Neuronal stem cell (in vitro differentiated cells): ENCODE measurements around the gene DCHS1.

ENCODE experiments used
- DNase-seq: peaks from one replicate; pipeline ENCODE4 v3.0.0-alpha.2; 2013; ENCODE audit warnings: low spot score
- H2AFZ ChIP-seq: one replicate; pipeline ENCODE4 v1.6.1; 2013; ENCODE audit warnings: mild to moderate bottlenecking, low read length, inconsistent platforms
- H2AK5ac ChIP-seq: 2 replicates; pipeline ENCODE4 v1.6.1; 2013; ENCODE audit warnings: low read depth, mild to moderate bottlenecking, inconsistent platforms, low read length, moderate library complexity, mixed read lengths
- H2BK120ac ChIP-seq: 2 replicates; pipeline ENCODE4 v1.6.1; 2013; ENCODE audit warnings: low read depth, mild to moderate bottlenecking, inconsistent platforms, low read length, moderate library complexity, mixed read lengths
- H2BK12ac ChIP-seq: one replicate; pipeline ENCODE4 v1.6.1; 2013; ENCODE audit warnings: low read length, inconsistent platforms
- H2BK15ac ChIP-seq: 2 replicates; pipeline ENCODE4 v1.6.1; 2013; ENCODE audit warnings: mild to moderate bottlenecking, low read length, inconsistent platforms, mixed read lengths
- H2BK5ac ChIP-seq: one replicate; pipeline ENCODE4 v1.6.1; 2013; ENCODE audit warnings: inconsistent platforms, mild to moderate bottlenecking, low read length, moderate library complexity
- H3K14ac ChIP-seq: one replicate; pipeline ENCODE4 v1.6.1; 2013; ENCODE audit warnings: low read length, inconsistent platforms
- H3K18ac ChIP-seq: 2 replicates; pipeline ENCODE4 v1.6.1; 2013; ENCODE audit warnings: low read length, inconsistent platforms
- H3K23ac ChIP-seq: 2 replicates; pipeline ENCODE4 v1.6.1; 2013; ENCODE audit warnings: low read depth, mild to moderate bottlenecking, mixed read lengths, low read length, inconsistent platforms; ENCODE audit not compliant: poor library complexity
- H3K27ac ChIP-seq: replicated peaks from 3 replicates; pipeline ENCODE4 v1.5.1; 2013; ENCODE audit warnings: low read length, inconsistent platforms
- H3K27me3 ChIP-seq, 3 experiments: 2 replicates each; pipeline ENCODE4 v1.6.1; 2013; ENCODE audit warnings: low read length in 3 of 3, mild to moderate bottlenecking in 2 of 3, inconsistent platforms in 1 of 3, low read depth in 1 of 3, mixed read lengths in 1 of 3, moderate library complexity in 1 of 3; ENCODE audit not compliant: control insufficient read depth in 3 of 3, insufficient read depth in 3 of 3
- H3K36me3 ChIP-seq, 2 donors: replicated peaks in 1 of 2; 2 replicates each; pipeline ENCODE4 v1.6.1; 2013; ENCODE audit warnings: low read length in 2 of 2; ENCODE audit not compliant: control insufficient read depth in 2 of 2, insufficient read depth in 2 of 2
- H3K4ac ChIP-seq: 2 replicates; pipeline ENCODE4 v1.6.1; 2013; ENCODE audit warnings: inconsistent platforms, mild to moderate bottlenecking, low read length, moderate library complexity
- H3K4me1 ChIP-seq, 2 donors: 1 replicate in 1 of 2; 2 replicates in 1 of 2; pipeline ENCODE4 v1.6.1; 2013; ENCODE audit warnings: low read length in 2 of 2, low read depth in 1 of 2; ENCODE audit not compliant: control insufficient read depth in 2 of 2, insufficient read depth in 1 of 2
- H3K4me2 ChIP-seq: one replicate; pipeline ENCODE4 v1.6.1; 2013; ENCODE audit warnings: mild to moderate bottlenecking, low read length, inconsistent platforms; ENCODE audit not compliant: insufficient read depth, poor library complexity, severe bottlenecking
- H3K4me3 ChIP-seq, 2 donors: 2 replicates each; pipeline ENCODE4 v1.5.1; 2013; ENCODE audit warnings: low read length in 2 of 2, mild to moderate bottlenecking in 2 of 2, inconsistent platforms in 1 of 2, moderate library complexity in 1 of 2
- H3K79me1 ChIP-seq: one replicate; pipeline ENCODE4 v1.6.1; 2013; ENCODE audit warnings: low read depth, mild to moderate bottlenecking, inconsistent platforms, low read length, moderate library complexity
- H3K9ac ChIP-seq: one replicate; pipeline ENCODE4 v1.6.1; 2013; ENCODE audit warnings: mild to moderate bottlenecking, low read depth, low read length, inconsistent platforms; ENCODE audit not compliant: poor library complexity
- H3K9me3 ChIP-seq, 2 donors: replicated peaks in 1 of 2; 2 replicates each; pipeline versions ENCODE3 to v1.6.1; 2013; ENCODE audit warnings: low read length in 2 of 2, mild to moderate bottlenecking in 2 of 2, inconsistent platforms in 1 of 2, low read depth in 1 of 2, mixed read lengths in 1 of 2, moderate library complexity in 1 of 2; ENCODE audit not compliant: control insufficient read depth in 2 of 2, insufficient read depth in 1 of 2
- H4K8ac ChIP-seq: one replicate; pipeline ENCODE4 v1.6.1; 2013; ENCODE audit warnings: low read depth, mild to moderate bottlenecking, inconsistent platforms, low read length, moderate library complexity
- H4K91ac ChIP-seq: one replicate; pipeline ENCODE4 v1.6.1; 2013; ENCODE audit warnings: low read length, low read depth, mild to moderate bottlenecking, inconsistent platforms; ENCODE audit not compliant: poor library complexity
- WGBS, 2 donors: extraction: QIAGEN DNeasy Blood & Tissue Kit; methylation state at CpG; one replicate each; pipeline ENCODE4 v1.1.7; 2013; ENCODE audit warnings: missing lambda C conversion rate in 2 of 2, mixed read lengths in 1 of 2; ENCODE audit not compliant: insufficient read length in 2 of 2, insufficient replicate concordance in 1 of 2; ENCODE audit errors: extremely low coverage in 2 of 2; 5-methylcytosine and 5-hydroxymethylcytosine counted together

DCHS1 gene

GRCh38 chr11:6670202-6670830 lies 14.7 kb upstream of the DCHS1 start:
- H3K27me3 ChIP-seq, result no peaks in the 10 kb centered on the region
- H2BK5ac ChIP-seq, result no peak overlapping the region
- H3K4me1 ChIP-seq, result no peaks in the 10 kb centered on the region
- no peaks in the 10 kb centered on the region for H3K36me3 ChIP-seq
- H3K4ac ChIP-seq, result no peak overlapping the region
- H3K23ac ChIP-seq, result no peak overlapping the region
- no peak overlapping the region for H2BK120ac ChIP-seq
- no peak overlapping the region for H3K4me3 ChIP-seq
- no peak overlapping the region for H2BK12ac ChIP-seq
- H2BK15ac ChIP-seq, result no peak overlapping the region
- H4K8ac ChIP-seq, result no peak overlapping the region
- DNase-seq, result no peak
- no peak overlapping the region for H4K91ac ChIP-seq
- H3K79me1 ChIP-seq, result no peaks in the 10 kb centered on the region
- H3K9ac ChIP-seq, result no peak overlapping the region
- H3K4me2 ChIP-seq, result no peak overlapping the region
- no peaks in the 10 kb centered on the region for H3K9me3 ChIP-seq
- H2AFZ ChIP-seq, result no peak overlapping the region
- H3K27ac ChIP-seq, result no peak overlapping the region
- no CpG with 5 or more reads among the region's 6 CpGs for WGBS, 2 donors
- H3K18ac ChIP-seq, result no peak overlapping the region
- H2AK5ac ChIP-seq, result no peak overlapping the region
- H3K14ac ChIP-seq, result no peak overlapping the region

GRCh38 chr11:6667733-6668374 lies 12.2 kb upstream of the DCHS1 start:
- Histone ChIP-seq H3K79me1 (no peaks in the 10 kb centered on the region), H3K14ac (no peak overlapping the region), H3K9ac (no peak overlapping the region), H2BK5ac (no peak overlapping the region), H2AFZ (no peak overlapping the region), H2AK5ac (no peak overlapping the region), H3K4me2 (no peak overlapping the region), H3K4me3 (no peak overlapping the region), H4K91ac (no peak overlapping the region), H3K27ac (no peak overlapping the region), H3K18ac (no peak overlapping the region), H4K8ac (no peak overlapping the region), H3K27me3 (no peaks in the 10 kb centered on the region), H3K9me3 (no peaks in the 10 kb centered on the region), H3K4ac (no peak overlapping the region), H2BK12ac (no peak overlapping the region), H2BK120ac (no peak overlapping the region), H3K36me3 (no peaks in the 10 kb centered on the region), H2BK15ac (no peak overlapping the region), H3K4me1 (peaks cover 0 to 2% of the 10 kb centered on the region in 2 donors), H3K23ac (no peak overlapping the region)
- no peak for DNase-seq
- WGBS, 2 donors, result no CpG with 5 or more reads among the region's 3 CpGs

- WGBS, 2 donors, result no CpG with 5 or more reads among the region's 4 CpGs
- H2BK120ac ChIP-seq, result no peak overlapping the region
- no peaks in the 10 kb centered on the region for H3K27me3 ChIP-seq
- H3K79me1 ChIP-seq, result no peaks in the 10 kb centered on the region
- no peak overlapping the region for H4K91ac ChIP-seq
- no peak overlapping the region for H3K23ac ChIP-seq
- H4K8ac ChIP-seq, result no peak overlapping the region
- H2AFZ ChIP-seq, result no peak overlapping the region
- peaks cover 0 to 2% of the 10 kb centered on the region in 2 donors for H3K4me1 ChIP-seq
- no peak overlapping the region for H2BK15ac ChIP-seq
- no peak overlapping the region for H2BK5ac ChIP-seq
- no peak overlapping the region for H3K14ac ChIP-seq
- H2AK5ac ChIP-seq, result no peak overlapping the region
- no peak overlapping the region for H3K4me3 ChIP-seq
- no peaks in the 10 kb centered on the region for H3K9me3 ChIP-seq
- no peaks in the 10 kb centered on the region for H3K36me3 ChIP-seq
- no peak overlapping the region for H3K4me2 ChIP-seq
- H2BK12ac ChIP-seq, result no peak overlapping the region
- no peak for DNase-seq
- H3K18ac ChIP-seq, result no peak overlapping the region
- H3K9ac ChIP-seq, result no peak overlapping the region
- no peak overlapping the region for H3K4ac ChIP-seq
- no peak overlapping the region for H3K27ac ChIP-seq
Observed at GRCh38 chr11:6666302-6667183, 10.9 kb upstream of the DCHS1 start.

GRCh38 chr11:6664551-6664950 lies 8.9 kb upstream of the DCHS1 start:
- Histone ChIP-seq H3K23ac (no peak overlapping the region), H3K27ac (no peak overlapping the region), H3K79me1 (no peaks in the 10 kb centered on the region), H3K9me3 (no peaks in the 10 kb centered on the region), H3K18ac (no peak overlapping the region), H3K27me3 (no peaks in the 10 kb centered on the region), H4K8ac (no peak overlapping the region), H2BK12ac (no peak overlapping the region), H3K4me2 (no peak overlapping the region), H3K14ac (no peak overlapping the region), H3K4me3 (no peak overlapping the region), H2BK120ac (no peak overlapping the region), H2AFZ (no peak overlapping the region), H3K4me1 (peaks cover 0 to 2% of the 10 kb centered on the region in 2 donors), H3K9ac (no peak overlapping the region), H3K4ac (no peak overlapping the region), H2BK5ac (no peak overlapping the region), H3K36me3 (no peaks in the 10 kb centered on the region), H2BK15ac (no peak overlapping the region), H4K91ac (no peak overlapping the region), H2AK5ac (no peak overlapping the region)
- no CpG with 5 or more reads among the region's 1 CpG for WGBS, 2 donors
- DNase-seq, result no peak
